Effector CD8-positive, alpha-beta T cell (primary cell): ENCODE results near the gene ITPKB.
"Not testable (repeated sequence)": the region's sequence is repeated elsewhere in the genome, so short reads cannot be mapped to it uniquely, and the experiment has no call there.

Experiments used
- DNase-seq: peaks from one replicate; lab custom pipeline; 2025; lab: John Stamatoyannopoulos, UW

The ITPKB gene

DNA sequence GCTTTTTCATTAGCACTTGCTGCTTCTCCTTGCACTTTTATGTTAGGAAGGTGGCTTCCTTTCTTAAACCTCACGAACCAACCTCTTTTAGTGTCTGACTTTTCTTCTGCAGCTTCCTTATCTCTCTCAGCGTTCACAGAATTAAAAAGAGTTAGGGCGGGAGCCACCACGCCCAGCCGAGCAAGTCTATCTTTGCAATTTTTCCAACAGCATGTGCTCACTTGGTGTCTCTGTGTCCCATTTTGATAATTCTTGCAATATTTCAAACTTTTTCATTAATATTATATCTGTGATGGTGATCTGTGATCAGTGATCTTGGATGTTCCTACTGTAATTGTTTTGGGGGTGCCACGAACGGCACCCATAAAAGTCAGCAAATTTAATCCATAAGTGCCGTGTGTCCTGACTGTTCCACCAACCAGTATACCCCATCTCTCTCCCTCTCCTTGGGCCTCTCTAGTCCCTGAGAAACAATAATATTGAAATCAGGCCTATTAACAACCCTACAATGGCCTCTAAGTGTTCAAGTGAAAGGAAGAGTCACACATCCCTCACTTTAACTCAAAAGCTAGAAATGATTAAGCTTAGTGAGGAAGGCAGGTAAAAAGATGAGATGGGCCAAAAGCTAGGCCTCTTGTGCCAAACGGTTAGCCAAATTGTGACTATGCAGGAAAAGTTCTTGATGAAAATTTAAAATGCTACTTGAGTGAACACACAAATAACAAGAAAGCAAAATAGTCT, 15.9 kb upstream of the ITPKB start:
- no peak for DNase-seq

DNA sequence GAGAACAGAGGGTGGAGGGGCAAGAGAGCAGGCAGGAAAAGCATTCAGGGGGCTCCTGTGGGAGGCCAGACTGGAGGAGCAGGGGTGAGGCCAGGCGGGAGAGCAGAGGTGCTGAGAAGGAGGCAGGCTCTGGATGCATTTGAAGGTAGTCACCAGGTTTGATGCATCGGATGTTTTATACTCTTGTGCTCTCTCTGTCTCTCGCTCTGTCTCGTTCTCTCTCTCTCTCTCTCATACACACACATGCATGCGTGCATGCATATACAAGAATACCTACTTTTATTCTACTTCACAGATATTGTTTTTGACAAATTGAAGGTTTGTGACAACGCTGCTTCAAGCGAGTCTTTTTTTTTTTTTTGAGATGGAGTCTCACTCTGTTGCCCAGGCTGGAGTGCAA, 15.0 kb upstream of the ITPKB start:
- DNase-seq, result no peak

DNA sequence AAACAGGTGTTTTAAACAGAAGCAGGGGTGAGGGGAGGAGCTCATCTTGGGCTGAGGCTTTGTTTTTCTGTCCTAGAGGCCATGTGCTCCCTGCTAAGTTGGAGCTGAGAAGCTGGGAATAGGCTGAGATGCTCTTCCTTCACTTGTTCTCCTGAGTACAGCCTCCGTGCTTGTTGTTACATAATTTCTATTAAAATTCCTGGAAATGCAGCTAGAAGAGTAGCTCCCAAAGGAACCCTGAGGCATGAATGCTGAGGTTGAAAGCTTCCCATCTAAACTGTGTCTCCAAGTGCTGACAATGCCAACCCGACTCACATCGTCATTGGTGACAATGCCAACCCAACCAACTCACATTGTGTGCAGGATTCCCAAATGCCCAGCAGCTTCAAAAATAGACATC, 12.6 kb upstream of the ITPKB start:
- no peak for DNase-seq

DNA sequence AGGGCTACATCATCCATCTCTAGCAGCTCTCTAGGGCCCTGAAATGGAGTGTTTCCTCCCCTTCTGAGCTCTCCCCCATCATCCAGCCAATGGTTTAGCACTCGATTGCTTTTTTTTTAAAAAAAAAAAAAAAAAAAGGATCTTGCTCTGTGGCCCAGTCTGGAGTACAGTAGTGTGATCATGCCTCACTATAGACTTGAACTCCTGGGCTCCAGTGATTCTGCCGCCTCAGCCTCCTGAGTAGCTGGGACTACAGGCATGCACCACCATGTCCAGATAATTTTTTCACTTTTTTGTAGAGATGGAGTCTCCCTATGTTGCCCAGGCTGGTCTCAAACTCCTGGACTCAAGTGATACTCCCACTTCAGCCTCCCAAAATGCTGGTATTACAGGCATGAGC, 12.1 kb upstream of the ITPKB start:
- DNase-seq, result no peak

DNA sequence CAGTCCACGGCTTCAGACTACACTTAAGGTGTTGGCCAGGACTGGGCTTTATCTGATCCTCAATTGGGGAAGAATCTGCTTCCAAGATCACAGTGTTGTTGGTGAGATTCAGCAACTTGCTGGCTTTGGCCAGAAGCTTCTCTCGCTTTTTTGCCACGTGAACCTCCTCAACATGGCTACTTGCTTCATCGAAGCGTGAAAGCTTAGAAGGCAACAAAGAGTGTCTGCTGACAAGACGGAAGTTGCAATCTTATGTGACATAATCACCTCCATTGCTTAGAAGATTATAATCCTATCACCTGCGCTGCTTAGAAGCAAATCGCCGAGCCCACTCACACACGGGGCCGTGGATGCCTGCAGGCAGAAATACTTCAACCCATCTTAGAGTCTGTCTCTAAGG, 10.4 kb upstream of the ITPKB start:
- DNase-seq, result no peak

DNA sequence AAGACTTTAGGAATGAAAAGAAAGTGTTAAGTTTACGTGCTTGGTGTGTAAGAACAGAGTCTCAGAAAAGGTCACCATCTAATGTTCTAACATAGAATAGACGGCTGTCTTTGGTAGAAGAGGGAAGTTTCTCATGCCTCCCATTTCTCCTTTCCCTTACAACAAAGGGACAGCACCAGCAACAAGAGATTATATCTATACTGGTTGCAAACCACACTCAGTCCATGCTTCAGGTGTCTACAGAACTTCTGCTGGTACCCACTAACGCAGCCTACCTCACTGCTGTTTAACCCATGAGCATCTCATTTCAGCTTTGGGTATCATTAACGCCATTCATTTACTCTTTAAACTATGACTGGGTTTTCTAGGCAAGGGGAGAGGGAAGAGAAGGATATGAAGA, 9.2 kb upstream of the ITPKB start:
- DNase-seq, result no peak

DNA sequence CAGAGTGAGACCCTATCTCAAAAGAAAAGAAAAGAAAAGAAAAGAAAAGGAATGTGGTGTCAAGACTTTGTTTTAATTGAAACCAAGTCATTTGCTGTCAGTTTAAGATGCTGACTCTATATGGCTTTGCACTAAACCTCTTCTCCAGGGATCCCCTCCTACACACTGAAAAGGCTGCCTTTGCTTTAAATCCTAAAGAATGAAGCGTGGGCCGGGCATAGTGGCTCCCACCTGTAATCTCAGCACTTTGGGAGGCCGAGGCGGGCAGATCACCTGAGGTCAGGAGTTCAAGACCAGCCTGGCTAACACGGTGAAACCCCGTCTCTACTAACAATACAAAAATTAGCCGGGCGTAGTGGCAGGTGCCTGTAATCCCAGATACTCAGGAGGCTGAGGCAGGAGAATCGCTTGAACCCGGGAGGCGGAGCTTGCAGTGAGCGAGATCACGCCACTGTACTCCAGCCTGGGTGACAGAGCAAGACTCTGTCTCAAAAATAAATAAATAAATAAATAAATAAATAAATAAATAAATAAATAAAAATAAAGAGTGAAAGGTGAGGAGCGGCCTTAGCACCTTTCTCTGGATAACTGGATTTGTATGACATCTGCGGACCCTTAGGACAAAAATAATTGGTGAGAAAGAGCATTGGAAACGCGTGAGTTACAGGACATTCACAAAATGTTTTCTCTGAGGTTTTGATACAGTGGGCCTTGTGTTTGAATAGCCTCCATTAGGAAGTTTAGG, 8.6 kb upstream of the ITPKB start:
- DNase-seq, result not testable (repeated sequence)

DNA sequence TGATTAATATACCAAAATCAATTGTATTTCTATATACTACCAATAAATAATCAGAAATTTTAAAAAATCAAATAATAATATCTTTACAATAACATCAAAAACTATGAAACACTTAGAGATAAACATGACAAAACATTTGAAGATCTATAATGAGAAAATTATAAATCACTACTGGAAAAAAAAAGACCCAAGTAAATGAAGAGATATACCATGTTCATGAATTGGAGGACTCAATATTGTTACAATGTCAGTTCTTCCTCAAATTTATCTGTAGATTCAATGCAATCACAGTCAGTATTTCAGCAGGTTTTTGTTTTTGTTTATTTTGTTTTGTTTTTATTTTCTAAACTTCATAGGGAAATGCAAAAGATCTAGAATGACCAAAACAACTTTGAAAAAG, 4.2 kb upstream of the ITPKB start:
- DNase-seq, result no peak

DNA sequence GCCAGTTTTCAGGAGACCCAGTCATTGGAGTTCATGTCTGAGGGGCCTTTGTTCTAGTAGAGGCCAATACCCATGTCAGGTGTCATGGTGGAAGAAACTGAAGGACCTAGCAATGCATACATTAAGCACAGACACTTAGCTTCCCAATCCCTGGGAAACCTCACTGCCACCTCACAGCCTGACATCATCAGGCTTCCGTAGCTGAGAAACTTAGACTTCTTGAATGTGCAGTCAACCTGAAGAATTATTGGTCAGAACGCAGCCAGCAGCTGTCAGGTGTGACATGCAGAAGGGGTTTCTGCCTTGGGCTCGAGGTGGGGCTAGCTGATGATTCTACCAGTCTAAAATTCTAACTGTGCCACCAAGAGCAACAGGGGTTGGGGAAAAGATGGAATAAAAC, 1.9 kb upstream of the ITPKB start:
- no peak for DNase-seq

DNA sequence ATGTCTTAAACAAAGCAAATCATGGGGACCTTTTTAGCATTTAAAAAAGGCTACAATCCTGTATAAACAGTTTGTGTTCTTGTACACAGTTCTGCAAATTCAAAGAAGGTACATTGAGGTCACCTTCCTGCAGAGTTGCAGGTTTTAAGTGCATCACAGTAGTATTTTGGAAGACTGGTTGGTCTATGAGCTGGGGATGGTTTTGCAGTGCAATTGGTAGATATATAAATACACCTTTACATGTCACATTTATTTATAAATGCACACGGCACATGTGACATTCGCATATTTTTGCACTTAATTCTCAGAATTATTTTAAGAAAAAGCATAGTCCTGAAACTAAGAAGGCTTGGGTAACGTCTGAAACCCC, 599 bp upstream of the ITPKB start:
- DNase-seq, result no peak

DNA sequence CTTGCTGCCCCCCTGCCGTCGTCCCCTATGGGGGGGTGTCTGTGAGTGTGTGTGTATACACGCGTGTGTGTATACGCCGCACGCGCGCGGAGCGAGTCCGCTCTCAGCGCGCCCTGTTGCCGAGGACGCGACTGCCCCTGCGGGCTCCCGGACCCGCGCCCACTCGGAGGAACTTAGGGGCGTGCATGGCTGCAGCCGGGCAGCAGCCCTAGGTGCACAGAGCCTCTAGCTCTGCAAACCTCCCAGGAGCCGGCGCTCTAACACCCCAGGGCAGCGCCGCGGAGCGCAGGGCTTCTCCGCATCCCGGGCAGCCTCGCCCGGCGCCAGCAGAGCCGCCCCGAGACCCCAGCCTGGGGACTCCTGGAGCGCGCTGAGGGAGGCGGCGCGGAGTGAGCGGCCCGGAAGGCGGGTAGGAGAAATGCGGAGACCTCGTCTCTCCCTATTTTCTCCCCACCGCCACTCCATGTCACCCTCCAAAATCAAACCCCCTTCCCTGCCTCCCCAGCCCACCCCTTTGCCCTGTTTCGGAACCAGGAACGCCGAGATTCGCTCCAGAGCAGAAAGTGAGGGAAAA, 574 bp downstream of the ITPKB start:
- DNase-seq, result no peak

DNA sequence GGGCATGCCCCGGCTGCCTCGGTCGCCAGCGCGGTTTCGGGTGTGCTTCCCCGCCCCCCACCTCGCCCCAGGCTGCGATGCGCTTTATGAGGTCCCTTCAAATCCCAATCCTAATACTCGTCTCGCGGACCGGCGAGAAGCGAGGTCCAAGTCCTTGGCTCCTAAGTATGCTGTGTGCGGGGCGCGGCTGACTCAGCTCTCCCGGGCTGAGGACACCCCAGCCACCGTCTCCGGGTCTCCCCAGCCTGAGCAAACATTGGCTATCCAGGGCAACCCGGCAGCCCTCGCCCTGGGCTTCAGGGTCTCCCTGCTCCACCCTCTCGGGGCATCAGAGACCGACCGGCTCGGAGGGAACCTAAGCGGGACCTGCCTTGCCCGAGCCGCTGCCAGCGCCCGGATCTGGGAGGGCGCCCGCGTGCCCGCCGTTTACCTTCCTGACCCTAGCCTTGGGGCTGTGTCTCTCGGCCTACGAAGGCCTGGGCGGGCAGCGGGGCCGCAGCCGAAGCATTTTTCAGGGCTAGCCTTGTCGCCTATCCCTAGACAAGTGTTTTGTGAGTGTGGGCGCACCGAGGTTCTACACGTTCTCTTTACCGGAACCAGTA, 1.2 kb downstream of the ITPKB start:
- no peak for DNase-seq

DNA sequence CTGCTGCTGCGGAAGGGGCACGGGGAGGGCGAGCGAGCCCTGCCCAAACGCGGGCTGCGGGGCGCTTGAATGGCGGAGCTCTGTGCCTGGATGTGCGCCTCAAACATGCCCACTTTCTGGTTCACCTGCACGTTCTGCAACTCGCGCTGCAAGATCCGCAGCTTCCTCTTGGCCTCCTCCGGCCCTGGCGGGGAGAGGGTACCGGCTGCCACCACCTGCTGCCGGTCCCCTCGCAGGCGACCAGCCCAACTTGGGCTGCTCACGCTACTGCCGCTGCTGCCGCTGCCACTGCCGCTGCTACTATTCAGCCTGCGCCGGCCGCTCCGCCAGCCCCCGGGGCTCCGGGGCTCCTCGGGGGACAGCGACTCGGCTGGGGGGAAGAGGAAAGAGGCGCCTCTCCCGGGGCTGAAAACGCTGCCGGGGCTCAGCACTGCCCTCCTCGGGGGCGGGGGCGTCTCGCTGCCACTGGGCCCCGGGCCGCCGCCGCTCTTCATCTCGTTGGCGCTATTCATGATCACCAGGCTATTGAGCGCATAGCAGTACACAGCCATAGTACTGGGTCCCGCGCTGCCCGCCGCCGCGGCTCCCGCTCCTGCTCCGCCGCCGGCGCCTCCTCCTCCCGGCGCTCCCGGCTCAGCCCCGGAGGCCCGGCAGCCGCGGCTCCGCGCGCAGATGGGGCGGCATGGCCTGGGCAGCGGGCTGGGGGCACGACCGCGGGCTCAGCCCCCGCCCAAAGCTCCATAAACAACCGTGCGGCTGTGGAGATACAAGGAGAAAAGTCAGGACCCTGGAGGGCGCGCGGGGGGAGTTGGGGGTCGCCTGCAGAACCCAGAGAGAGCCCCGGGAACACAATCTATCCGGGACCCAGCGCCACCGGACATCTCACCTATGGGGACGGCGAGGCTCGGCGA, 1.9 kb downstream of the ITPKB start:
- no peak for DNase-seq

DNA sequence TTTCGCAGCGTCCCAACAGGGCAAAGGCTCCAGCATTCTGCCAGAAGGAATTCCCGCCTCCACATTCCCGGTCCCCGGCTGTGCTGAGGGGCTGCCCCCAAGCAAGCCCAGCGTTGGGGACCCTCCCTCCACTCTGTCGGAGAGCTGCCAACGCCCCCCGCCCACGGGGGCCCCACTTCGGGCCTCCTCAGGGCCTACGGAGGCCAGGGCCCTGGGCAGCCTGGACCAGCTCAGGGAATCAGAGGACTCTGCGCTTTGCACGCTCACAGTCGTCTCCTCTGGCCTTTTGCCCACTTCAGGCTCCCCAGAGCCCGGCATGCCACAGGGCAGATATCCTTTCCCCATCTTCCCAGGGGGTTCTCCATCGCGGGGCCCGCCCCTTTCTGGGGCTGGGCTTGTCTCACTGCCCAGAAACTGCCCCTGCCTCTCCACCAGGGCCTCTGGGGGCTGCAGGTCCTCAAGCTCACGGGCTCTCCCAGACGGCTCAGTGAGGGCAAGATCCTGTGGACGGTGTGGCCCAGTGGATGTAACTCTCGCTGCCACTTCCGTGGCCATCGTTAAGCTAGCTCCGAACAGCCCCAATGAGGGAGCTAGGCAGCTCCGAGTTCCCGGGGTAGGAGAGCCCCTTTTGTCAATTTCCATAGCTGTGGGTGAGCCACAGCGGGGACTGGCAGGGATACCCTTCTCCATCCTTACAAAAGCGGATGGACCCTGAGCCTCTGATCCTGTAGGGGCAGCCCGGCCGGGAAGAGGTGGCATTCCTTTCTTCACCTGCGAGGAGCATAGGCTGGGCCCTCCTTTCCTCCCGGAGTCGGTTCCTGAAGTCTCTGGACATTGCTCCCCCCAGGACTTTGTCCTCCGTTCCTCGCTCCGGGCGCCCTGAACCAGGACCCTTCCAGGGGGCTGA, 2.8 kb downstream of the ITPKB start:
- DNase-seq, result no peak

DNA sequence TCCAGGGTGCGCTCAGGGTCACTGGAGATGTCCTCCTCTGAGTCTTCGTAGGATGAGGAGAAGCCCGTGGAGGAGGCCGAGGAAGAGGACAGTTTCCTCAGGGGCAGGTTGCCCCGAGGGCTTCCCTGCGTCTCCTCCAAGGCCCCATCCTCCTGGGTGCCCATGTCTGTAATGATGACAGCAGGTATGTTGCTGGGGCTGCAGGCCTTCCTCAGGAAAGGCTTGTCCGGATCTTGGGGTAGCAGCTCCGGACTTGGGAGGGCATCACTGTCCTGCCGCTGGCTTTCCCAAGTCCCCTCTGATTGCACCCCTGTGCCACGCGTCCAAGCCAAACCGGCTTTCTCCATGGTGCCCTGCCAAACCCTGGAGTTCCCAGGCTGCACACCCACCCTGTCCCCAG, 3.5 kb downstream of the ITPKB start:
- DNase-seq, result no peak

DNA sequence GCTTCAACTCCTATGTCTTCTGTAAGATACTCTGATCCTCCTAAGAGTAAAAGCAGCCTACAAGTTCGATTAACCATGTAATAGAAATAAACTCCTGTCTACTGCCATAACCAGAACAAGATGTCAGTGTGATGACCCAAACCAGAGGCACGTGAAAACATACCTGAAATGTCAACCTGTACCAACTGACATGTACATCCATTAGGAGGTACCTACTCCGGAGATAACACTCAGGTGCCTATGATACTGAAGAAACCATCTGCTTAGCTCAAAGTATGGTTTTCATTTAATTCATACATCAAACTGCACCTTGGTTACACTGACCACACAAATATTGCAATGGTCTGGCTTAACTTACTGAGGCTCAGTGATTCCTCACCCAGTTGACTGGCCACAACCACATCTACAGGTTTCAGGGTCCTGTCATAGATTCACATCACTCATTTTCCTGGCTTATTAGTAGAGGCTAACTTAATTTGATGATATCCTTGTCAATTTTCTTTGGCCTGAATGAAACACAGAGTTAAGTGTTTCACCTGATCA, 4.4 kb downstream of the ITPKB start:
- no peak for DNase-seq

DNA sequence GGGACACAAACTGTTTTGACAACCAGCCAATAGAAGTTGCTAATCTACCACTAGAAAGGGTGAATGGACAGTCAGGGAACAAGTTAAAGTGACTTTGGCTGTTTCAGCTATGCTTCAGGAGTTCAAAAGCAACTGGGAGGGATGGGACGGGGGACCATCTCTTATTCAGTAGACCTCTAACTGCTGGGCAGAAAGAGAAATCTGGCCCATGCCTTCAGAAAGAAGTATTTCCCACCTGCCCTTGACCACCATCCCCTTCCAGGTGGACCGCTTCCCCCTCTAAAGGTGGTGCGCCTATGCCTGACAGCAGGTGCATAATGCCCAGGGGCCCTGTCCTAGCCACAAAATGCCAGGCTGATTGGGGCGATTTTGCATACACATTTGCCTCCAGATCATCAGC, 5.2 kb downstream of the ITPKB start:
- DNase-seq, result no peak

DNA sequence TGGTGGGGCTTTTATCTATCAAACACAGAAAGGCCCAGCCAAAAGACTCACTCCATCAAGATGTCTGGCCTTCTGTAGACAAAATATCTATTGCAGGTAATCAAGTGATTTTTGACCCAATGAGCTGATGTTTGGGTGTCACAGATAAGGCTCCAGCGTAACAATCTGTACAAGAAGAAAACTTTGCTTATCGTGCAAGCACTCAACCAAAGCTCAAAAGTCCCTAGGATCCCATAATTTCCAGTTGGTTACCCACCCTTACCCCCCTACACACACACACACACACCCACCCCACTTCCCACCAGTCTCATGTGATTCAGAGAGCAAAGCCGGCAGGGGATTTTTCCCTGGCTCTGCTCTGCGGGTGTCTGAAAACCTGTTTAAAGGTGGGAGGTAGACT, 5.8 kb downstream of the ITPKB start:
- peak; percentile 35 for DNase-seq

DNA sequence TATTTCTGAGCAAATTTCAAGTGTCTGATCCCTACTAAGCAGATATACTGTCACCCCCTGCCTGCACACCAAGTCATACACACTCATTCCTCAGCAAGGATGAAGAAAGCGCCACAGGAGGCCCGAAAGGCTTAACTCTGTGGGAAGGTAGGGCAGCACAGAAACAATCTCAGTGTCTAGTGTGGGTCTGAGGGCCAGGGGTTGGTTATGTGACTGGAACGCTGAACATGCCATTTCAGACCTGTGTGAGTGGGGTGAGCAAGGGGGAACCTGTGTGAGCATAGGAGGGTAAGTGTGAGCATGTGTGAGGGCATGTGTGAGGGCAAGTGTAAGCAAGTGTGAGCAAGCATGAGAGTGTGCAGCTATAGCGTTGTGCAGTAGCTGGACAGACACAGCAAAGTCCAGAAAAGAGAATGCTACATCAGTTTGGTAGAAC, 6.2 kb downstream of the ITPKB start:
- DNase-seq, result no peak

DNA sequence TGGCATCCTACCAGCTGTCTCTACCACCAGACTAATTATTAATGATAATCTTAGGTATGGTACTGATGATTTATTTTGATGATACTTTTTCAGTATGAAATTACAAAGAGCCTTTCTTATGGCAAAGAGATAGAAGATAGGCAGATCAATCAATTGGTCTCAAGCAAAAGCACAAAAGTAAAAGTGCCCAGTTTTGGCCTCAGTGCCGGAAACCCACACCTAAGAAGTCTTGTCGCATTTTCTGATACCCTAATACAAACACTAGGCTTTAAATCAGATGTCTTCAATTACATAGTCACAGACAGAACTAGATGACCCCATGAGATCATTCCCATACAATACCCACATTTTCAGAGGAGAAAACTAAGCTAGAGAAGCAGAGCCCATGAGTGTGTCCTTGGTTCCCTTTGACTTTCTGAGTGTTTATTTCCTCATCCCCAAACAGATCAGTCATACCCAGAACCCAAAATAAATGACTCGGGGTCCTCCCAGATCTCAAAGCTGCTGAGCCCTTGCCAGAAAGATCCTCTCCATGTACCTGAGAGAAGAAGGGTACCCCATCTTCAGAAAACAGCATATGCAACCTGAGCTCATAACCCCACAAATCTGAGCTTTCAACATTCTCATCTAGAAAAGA, 7.7 kb downstream of the ITPKB start:
- no peak for DNase-seq
